Measurements from ENCODE around the gene AOPEP.

DNA sequence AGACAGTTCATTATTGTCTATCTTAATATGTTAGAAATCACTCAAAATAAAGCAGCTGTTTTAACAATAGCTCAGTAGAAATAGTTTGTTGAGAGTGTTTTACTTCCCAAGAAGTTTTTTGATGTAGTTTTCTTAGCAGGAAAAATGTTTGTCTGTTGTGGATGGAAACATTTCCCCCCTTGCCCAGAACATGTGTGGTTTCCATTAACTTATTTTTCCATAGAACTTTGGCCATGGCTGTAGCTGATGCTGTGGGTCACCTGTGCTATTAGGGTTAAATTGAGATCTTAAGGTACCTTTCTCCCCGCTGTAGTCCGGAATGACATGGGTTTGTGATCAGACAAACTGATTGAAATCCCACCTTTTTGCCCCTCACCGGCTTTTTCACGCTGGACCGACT lies 296.2 kb downstream of the AOPEP start:
- TF ChIP-seq CTCF (IDR thresholded peaks at IDR 0.05; ENCODE audit: low read length) (no peak), EZH2phosphoT487 (IDR thresholded peaks at IDR 0.05; ENCODE audit: low read length) (no peak)

All from MM.1S (cell line).